ENCODE data around the gene OR12D1.

Gene OR12D1

GRCh38 chr6:29466241-29466640 lies 51.5 kb downstream of the OR12D1 start:
- DNase-seq: no peak
